GM19438 (cell line): ENCODE data around the gene SKAP1.

ENCODE experiments used
- ATAC-seq: cut with Tn5 transposase; IDR thresholded peaks from one replicate; pipeline ENCODE4 v1.9.1; 2021; ENCODE audit warnings: low read depth; ENCODE audit not compliant: unreplicated experiment

Gene SKAP1

DNA sequence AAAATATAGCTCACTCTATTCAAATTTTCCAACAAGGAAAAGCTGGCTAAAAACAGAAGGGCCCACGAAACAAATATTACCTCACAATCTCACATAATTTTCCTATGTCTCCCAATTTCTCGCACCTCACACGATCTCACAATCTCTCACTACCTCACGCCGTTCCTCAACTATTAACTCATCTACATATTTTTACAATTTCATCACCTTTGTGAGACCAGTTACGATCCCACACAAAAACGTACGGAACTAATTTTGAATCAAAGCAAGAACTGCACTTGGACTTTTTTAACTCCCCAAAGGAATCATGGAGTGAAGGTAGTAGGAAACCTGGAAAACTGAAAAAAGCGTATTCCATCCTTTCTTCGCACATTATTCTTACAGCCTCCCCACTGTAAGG lies 329.9 kb downstream of the SKAP1 start:
- ATAC-seq: no peak

DNA sequence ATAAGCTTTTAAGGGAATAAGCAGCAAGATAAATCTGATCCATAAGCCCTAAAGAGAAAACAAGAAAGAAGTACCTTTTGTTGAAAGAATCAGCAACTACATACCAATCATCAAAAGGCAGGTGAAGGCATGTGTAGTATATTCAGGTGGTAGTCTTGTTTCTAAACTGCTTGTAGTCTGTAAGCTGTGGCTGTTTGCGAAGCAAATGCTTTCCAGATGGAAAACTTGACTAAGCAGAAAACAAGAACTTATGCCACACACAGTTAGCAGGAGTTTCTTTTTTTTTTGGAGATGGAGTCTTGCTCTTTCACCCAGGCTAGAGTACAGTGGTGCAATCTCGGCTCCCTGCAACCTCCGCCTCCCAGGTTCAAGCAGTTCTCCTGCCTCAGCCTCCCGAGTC lies 334.4 kb downstream of the SKAP1 start:
- no peak for ATAC-seq

DNA sequence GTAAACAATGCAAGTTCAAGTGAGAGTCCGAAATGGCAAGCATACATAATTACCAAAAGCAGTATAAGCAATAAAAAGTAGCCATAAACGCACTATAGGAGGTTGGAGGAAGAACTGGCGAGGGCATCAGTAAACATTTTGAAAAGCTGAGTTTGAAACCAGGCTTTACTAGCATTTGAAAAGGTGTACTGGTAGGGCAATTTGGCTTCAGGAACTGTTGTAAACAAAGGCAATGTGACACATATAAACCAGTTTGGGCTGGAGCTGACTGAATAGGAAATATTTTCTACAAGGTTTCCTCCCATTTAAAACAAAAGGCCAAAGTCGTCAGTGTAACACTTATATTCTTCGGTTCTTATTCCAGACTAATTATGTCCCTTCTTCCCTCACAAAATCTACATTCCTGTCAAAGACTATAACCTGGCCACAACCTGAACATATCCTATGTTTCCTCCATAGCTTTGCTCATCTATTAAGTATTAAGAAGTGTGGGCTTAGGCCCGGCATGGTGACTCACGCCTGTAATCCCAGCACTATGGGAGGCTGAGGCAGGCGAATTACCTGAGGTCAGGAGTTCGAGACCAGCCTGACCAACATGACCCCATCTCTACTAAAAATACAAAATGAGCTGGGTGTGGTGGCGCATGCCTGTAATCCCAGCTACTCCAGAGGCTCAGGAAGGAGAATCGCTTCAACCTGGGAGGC lies 336.5 kb downstream of the SKAP1 start:
- ATAC-seq: no peak

DNA sequence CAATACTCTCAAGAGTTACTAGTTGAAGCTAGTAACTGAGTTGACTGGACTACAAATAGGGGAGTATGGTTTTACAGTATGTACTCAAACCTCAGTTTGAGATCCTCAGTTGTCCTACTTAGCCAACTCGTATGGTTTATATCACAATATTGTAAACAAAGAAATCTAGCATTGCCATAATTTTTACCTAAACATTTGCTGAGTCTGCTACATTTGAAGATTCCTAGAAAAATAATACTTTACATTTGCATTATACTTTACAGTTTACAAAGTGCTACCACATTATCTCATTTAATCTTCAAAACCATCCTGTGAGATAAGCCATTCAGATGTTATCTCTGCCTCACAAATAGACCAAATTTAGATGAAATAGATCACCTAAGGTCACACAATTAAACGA lies 345.1 kb downstream of the SKAP1 start:
- ATAC-seq: no peak
